Liver (tissue), 3 donors: ENCODE measurements around the gene GPR26.

Experiments used
- FOXA1 ChIP-seq: IDR thresholded peaks from 2 replicates; pipeline ENCODE4 v1.6.1; 2016; ENCODE audit warnings: antibody characterized with exemption
- FOXA2 ChIP-seq: IDR thresholded peaks from 2 replicates; pipeline ENCODE4 v1.6.1; 2016; ENCODE audit warnings: antibody characterized with exemption
- GABPA ChIP-seq, 2 donors: IDR thresholded peaks in 1 of 2; conservative IDR thresholded peaks in 1 of 2; 2 replicates each; pipeline ENCODE4 v1.6.1; 2016; ENCODE audit warnings: antibody characterized with exemption in 2 of 2, mild to moderate bottlenecking in 1 of 2, moderate library complexity in 1 of 2
- HNF4A ChIP-seq, 2 donors: conservative IDR thresholded peaks; 2 replicates each; pipeline ENCODE4 v1.6.1; 2016; ENCODE audit warnings: antibody characterized with exemption in 2 of 2, mild to moderate bottlenecking in 2 of 2
- HNF4G ChIP-seq: IDR thresholded peaks from 2 replicates; pipeline ENCODE4 v1.6.1; 2016; ENCODE audit warnings: antibody characterized with exemption
- JUND ChIP-seq, 2 donors: IDR thresholded peaks; 2 replicates each; pipeline ENCODE4 v1.6.1; 2016; ENCODE audit warnings: antibody characterized with exemption in 2 of 2
- RAD21 ChIP-seq, 2 donors: IDR thresholded peaks; 2 replicates each; pipeline ENCODE4 v1.6.1; 2016; ENCODE audit warnings: antibody characterized with exemption in 2 of 2, mild to moderate bottlenecking in 2 of 2
- REST ChIP-seq: IDR thresholded peaks from 2 replicates; pipeline ENCODE4 v1.6.1; 2016; ENCODE audit warnings: antibody characterized with exemption, mild to moderate bottlenecking
- RXRA ChIP-seq, 2 donors: IDR thresholded peaks; 2 replicates each; pipeline ENCODE4 v1.6.1; 2017 to 2018; ENCODE audit warnings: antibody characterized with exemption in 2 of 2, mild to moderate bottlenecking in 1 of 2
- SP1 ChIP-seq: IDR thresholded peaks from 2 replicates; pipeline ENCODE4 v1.6.1; 2018; ENCODE audit warnings: antibody characterized with exemption, mild to moderate bottlenecking
- TAF1 ChIP-seq: conservative IDR thresholded peaks from 2 replicates; pipeline ENCODE4 v1.6.1; 2016; ENCODE audit warnings: antibody characterized with exemption, mild to moderate bottlenecking
- YY1 ChIP-seq: IDR thresholded peaks from 2 replicates; pipeline ENCODE4 v1.6.1; 2016; ENCODE audit warnings: antibody characterized with exemption, mild to moderate bottlenecking
- TF ChIP-seq, protein P1 (sequence below): fragments of 150-350 bp; IDR thresholded peaks from 2 replicates; pipeline ENCODE4 v1.5.1; 2017; ENCODE audit warnings: improper control_type of control experiment, low read depth, low read length; ENCODE audit not compliant: missing input control
- TF ChIP-seq, protein P2 (sequence below): IDR thresholded peaks from 2 replicates; pipeline ENCODE4 v1.6.1; 2016; ENCODE audit warnings: antibody characterized with exemption
- donor health status: healthy.
- donor health status: healthy.

DNA sequence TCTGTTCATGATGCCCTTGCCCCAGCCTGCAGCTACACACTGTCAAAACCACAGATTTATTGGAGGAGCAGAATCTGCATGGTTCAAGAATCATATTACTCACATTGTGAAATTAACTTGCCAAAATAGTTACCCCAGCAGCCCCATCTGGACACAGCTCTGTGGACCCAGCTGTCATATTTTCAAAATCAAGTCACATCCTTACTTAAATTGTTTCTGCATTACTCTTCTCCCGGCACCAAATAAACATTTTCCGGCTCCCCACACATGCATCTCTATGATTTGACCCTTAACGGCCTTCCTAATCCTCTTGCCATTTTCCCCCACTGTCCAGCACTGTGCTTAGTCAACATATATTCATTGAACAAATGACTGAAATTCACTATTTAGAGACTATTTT, 43.8 kb upstream of the GPR26 start:
- no peak for TF ChIP-seq JUND (IDR thresholded peaks at IDR 0.05)
- no peak for TF ChIP-seq FOXA1
- TF ChIP-seq, protein P1, sequence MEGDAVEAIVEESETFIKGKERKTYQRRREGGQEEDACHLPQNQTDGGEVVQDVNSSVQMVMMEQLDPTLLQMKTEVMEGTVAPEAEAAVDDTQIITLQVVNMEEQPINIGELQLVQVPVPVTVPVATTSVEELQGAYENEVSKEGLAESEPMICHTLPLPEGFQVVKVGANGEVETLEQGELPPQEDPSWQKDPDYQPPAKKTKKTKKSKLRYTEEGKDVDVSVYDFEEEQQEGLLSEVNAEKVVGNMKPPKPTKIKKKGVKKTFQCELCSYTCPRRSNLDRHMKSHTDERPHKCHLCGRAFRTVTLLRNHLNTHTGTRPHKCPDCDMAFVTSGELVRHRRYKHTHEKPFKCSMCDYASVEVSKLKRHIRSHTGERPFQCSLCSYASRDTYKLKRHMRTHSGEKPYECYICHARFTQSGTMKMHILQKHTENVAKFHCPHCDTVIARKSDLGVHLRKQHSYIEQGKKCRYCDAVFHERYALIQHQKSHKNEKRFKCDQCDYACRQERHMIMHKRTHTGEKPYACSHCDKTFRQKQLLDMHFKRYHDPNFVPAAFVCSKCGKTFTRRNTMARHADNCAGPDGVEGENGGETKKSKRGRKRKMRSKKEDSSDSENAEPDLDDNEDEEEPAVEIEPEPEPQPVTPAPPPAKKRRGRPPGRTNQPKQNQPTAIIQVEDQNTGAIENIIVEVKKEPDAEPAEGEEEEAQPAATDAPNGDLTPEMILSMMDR, result no peak
- no peak for TF ChIP-seq TAF1
- TF ChIP-seq SP1, result no peak
- no peak for TF ChIP-seq RAD21 (IDR thresholded peaks at IDR 0.05)
- no peak for TF ChIP-seq YY1
- TF ChIP-seq GABPA (IDR thresholded peaks at IDR 0.05 in 1 of 2, conservative IDR thresholded peaks at IDR 0.05 in 1 of 2), result no peak
- no peak for TF ChIP-seq HNF4G
- TF ChIP-seq, protein P2, sequence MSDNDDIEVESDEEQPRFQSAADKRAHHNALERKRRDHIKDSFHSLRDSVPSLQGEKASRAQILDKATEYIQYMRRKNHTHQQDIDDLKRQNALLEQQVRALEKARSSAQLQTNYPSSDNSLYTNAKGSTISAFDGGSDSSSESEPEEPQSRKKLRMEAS, result no peak
- no peak for TF ChIP-seq HNF4A (conservative IDR thresholded peaks at IDR 0.05)
- no peak for TF ChIP-seq REST
- no peak for TF ChIP-seq FOXA2
- no peak for TF ChIP-seq RXRA (IDR thresholded peaks at IDR 0.05)
